ENCODE data around the gene TWF2. TPM values are rescaled to one million over a fixed set of nuclear protein-coding genes. Genes with fewer than 3 reads are reported as not detected.

TWF2 gene
- total and polyA plus RNA-seq, 12 donors: 13.6 to 95.6 (median 48.4) TPM

DNA sequence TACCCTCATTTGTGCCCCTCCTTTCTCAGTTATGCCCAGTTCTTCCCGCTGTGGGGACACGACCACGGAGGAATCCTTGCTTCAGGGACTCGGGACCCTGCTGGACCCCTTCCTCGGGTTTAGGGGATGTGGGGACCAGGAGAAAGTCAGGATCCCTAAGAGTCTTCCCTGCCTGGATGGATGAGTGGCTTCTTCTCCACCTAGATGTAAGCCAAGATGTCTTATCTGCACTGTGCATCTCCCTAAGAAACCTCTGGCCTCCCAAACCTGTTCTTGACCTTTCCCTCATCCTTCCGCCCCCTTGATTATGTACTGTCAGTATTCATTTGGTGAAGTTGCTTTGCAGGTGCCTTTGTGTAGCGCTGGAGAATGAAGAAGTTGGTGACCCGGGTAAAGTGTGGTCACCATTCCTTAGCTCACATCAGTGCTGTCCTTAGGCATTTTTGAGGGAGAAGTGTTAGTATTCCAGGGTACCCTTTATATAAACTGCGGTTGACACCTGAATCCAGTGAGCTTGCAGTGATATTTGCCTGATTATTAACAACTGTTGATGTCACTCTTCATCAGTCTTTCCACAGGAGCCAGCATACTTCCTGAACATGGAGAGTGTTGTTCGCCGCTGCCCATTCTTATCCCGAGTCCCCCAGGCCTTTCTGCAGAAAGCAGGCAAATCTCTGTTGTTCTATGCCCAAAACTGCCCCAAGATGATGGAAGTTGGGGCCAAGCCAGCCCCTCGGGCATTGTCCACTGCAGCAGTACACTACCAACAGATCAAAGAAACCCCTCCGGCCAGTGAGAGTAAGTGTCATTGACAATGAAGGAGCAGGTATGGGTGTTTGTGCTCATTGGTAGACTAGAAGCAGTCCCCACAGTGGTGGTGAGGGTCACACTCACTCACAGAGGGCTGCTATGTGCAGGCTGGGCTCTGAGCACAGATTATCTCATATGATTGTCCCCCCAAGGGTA lies 40.0 kb downstream of the TWF2 start:
- Histone ChIP-seq H3K36me3 (replicated peaks in 1 of 2) (peaks cover 0 to 50% of the 10 kb centered on the region in 2 donors), H3K4me1 (replicated peaks in 1 of 2) (peaks cover 52 to 91% of the 10 kb centered on the region in 2 donors), H3K4me3 (peak overlapping the region; percentile 1 to 100 (median 70)), H3K27ac (peak overlapping the region; percentile 66 to 90 (median 76)), H3K9me3 (replicated peaks in 1 of 3) (no peaks in the 10 kb centered on the region), H3K27me3 (no peaks in the 10 kb centered on the region)
- 17 to 25% (median 20%) methylated on average over 9 to 14 of the region's 14 CpGs for WGBS, 4 donors
- no peak for DNase-seq
- intact Hi-C loops (cut with DNase I): no loop called here
- TF ChIP-seq, protein P1, sequence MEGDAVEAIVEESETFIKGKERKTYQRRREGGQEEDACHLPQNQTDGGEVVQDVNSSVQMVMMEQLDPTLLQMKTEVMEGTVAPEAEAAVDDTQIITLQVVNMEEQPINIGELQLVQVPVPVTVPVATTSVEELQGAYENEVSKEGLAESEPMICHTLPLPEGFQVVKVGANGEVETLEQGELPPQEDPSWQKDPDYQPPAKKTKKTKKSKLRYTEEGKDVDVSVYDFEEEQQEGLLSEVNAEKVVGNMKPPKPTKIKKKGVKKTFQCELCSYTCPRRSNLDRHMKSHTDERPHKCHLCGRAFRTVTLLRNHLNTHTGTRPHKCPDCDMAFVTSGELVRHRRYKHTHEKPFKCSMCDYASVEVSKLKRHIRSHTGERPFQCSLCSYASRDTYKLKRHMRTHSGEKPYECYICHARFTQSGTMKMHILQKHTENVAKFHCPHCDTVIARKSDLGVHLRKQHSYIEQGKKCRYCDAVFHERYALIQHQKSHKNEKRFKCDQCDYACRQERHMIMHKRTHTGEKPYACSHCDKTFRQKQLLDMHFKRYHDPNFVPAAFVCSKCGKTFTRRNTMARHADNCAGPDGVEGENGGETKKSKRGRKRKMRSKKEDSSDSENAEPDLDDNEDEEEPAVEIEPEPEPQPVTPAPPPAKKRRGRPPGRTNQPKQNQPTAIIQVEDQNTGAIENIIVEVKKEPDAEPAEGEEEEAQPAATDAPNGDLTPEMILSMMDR (IDR thresholded peaks at IDR 0.05): no peak
- no peak for TF ChIP-seq POLR2A (IDR thresholded peaks at IDR 0.05)

- Histone ChIP-seq H3K27me3 (no peaks in the 10 kb centered on the region), H3K36me3 (replicated peaks in 1 of 2) (peaks cover 0 to 41% of the 10 kb centered on the region in 2 donors), H3K9me3 (replicated peaks in 1 of 3) (no peaks in the 10 kb centered on the region), H3K27ac (peak within 1 kb of the TSS; percentile 45 to 90 (median 76)), H3K4me3 (peak within 1 kb of the TSS in 3 of 4 donors; percentile 65 to 100 (median 74)), H3K4me1 (replicated peaks in 1 of 2) (peaks cover 50 to 87% of the 10 kb centered on the region in 2 donors)
- WGBS, 4 donors: 0 to 2% (median 0%) methylated on average over 19 to 71 of the region's 71 CpGs
- peak; percentile 89 to 97 (median 94) for DNase-seq
- TF ChIP-seq, protein P1 (IDR thresholded peaks at IDR 0.05): peak in 4 of 6 experiments; percentile 15 to 53 (median 30)
- TF ChIP-seq POLR2A (IDR thresholded peaks at IDR 0.05): peak; percentile 98 to 100
- intact Hi-C loops (cut with DNase I): no loop called here
Observed at GRCh38 chr3:52197842-52198625, 40.9 kb downstream of the TWF2 start, which contains the start of gene ALAS1. ALAS1 (plus strand) TSS chr3:52198160; CDS start chr3:52199242, 1,082 bp downstream.

GRCh38 chr3:52197499-52197841 lies 41.5 kb downstream of the TWF2 start:
- WGBS, 4 donors: 41 to 71% (median 54%) methylated on average over 7 to 10 of the region's 10 CpGs
- H3K4me3 ChIP-seq: peak overlapping the region in 1 of 4 donors; percentile 74
- peaks cover 0 to 36% of the 10 kb centered on the region in 2 donors for H3K36me3 ChIP-seq (replicated peaks in 1 of 2)
- H3K9me3 ChIP-seq (replicated peaks in 1 of 3): no peaks in the 10 kb centered on the region
- intact Hi-C loops (cut with DNase I): no loop called here
- peaks cover 50 to 86% of the 10 kb centered on the region in 2 donors for H3K4me1 ChIP-seq (replicated peaks in 1 of 2)
- no peak for TF ChIP-seq POLR2A (IDR thresholded peaks at IDR 0.05)
- TF ChIP-seq, protein P1 (IDR thresholded peaks at IDR 0.05): no peak
- no peaks in the 10 kb centered on the region for H3K27me3 ChIP-seq
- no peak for DNase-seq
- H3K27ac ChIP-seq: peak overlapping the region in 4 of 5 donors; percentile 40 to 90 (median 78)

- TF ChIP-seq POLR2A (IDR thresholded peaks at IDR 0.05): no peak
- TF ChIP-seq, protein P1 (IDR thresholded peaks at IDR 0.05): no peak
- Histone ChIP-seq H3K27ac (peak overlapping the region in 4 of 5 donors; percentile 40 to 90 (median 78)), H3K4me1 (replicated peaks in 1 of 2) (peaks cover 47 to 85% of the 10 kb centered on the region in 2 donors), H3K9me3 (replicated peaks in 1 of 3) (no peaks in the 10 kb centered on the region), H3K36me3 (replicated peaks in 1 of 2) (peaks cover 0 to 31% of the 10 kb centered on the region in 2 donors), H3K27me3 (no peaks in the 10 kb centered on the region), H3K4me3 (no peak overlapping the region)
- intact Hi-C loops (cut with DNase I): no loop called here
- peak in 3 of 7 donors; percentile 31 to 61 (median 59) for DNase-seq
- WGBS, 4 donors: 52 to 70% (median 61%) methylated on average over 3 of the region's 3 CpGs
Observed at GRCh38 chr3:52196977-52197376, 42.0 kb downstream of the TWF2 start.

All from adrenal gland (tissue), 12 donors.